Lower lobe of right lung (tissue), 2 donors: Measurements from ENCODE around the gene GNG7. TPM values are rescaled to one million over a fixed set of nuclear protein-coding genes. Genes with fewer than 3 reads are reported as not detected.
A peak's percentile ranks its signal among the peaks of the same experiment; 100 is the strongest.
"Not testable (repeated sequence)": the region's sequence is repeated elsewhere in the genome, so short reads cannot be mapped to it uniquely, and the experiment has no call there.

Experiments
- ATAC-seq, 2 donors: fragments of 200-7000 bp; cut with Tn5 transposase; one replicate each; pipeline ENCODE4 v1.9.1; 2020 to 2022; ENCODE audit warnings: mild to moderate bottlenecking in 2 of 2, moderate library complexity in 2 of 2
- DNase-seq: peaks from one replicate; pipeline ENCODE4 v3.0.0-alpha.2; 2020
- H3K27ac ChIP-seq: fragments of 200-600 bp; one replicate; pipeline ENCODE4 v1.8.0; 2022
- H3K27me3 ChIP-seq: fragments of 200-600 bp; one replicate; pipeline ENCODE4 v1.8.0; 2022; ENCODE audit warnings: low read depth
- H3K36me3 ChIP-seq: fragments of 200-600 bp; one replicate; pipeline ENCODE4 v1.8.0; 2022; ENCODE audit warnings: mild to moderate bottlenecking
- H3K4me1 ChIP-seq: fragments of 200-600 bp; one replicate; pipeline ENCODE4 v1.8.0; 2022
- H3K4me3 ChIP-seq: fragments of 200-600 bp; one replicate; pipeline ENCODE4 v1.8.0; 2022; ENCODE audit warnings: mild to moderate bottlenecking
- H3K9me3 ChIP-seq: fragments of 200-600 bp; one replicate; pipeline ENCODE4 v1.8.0; 2022
- CTCF ChIP-seq: fragments of 200-600 bp; IDR thresholded peaks from one replicate; pipeline ENCODE4 v1.8.0; 2022; ENCODE audit warnings: antibody characterized with exemption, mild to moderate bottlenecking
- intact Hi-C: fragments of 100-400 bp; cut with DNase I; formaldehyde crosslinking; loops from one replicate; pipeline ENCODE4 v1.11.0; 2022
- microRNA-seq: library from miRNA; unstranded; fragments of <30 nt; microRNA quantifications from one replicate; pipeline ENCODE4 v1.2.0, GENCODE V29; 2020; ENCODE audit warnings: borderline number of aligned reads
- total RNA-seq: library from RNA; stranded (reverse); fragmentation: NEBNext Ultra II Directional; extraction: Animal tissue kit (Norgen Biotek cat#: 25700); gene quantifications from one replicate; pipeline ENCODE4 v1.2.1, GENCODE V29; 2021
- donor health status: DM: no; HTN: yes; CAD: no; lungs with severe emphysema.

The GNG7 gene
- total RNA-seq, 1 donor from 2014 or later, result 6.2 TPM

- intact Hi-C loops, result no loop called here
- DNase-seq, result no peak
- no peak for TF ChIP-seq CTCF
- no peaks in the 10 kb centered on the region for H3K9me3 ChIP-seq
- no peak overlapping the region for H3K27ac ChIP-seq
- no peaks in the 10 kb centered on the region for H3K27me3 ChIP-seq
- no peak overlapping the region for H3K4me3 ChIP-seq
- no peak for ATAC-seq
- H3K36me3 ChIP-seq, result no peaks in the 10 kb centered on the region
- no peaks in the 10 kb centered on the region for H3K4me1 ChIP-seq
These were observed 233.9 kb downstream of the GNG7 start for GRCh38 chr19:2468596-2468995.

GRCh38 chr19:2464389-2464788 lies 238.1 kb downstream of the GNG7 start:
- Histone ChIP-seq H3K9me3 (no peaks in the 10 kb centered on the region), H3K4me1 (peaks cover 17% of the 10 kb centered on the region), H3K4me3 (no peak overlapping the region), H3K36me3 (no peaks in the 10 kb centered on the region), H3K27ac (no peak overlapping the region), H3K27me3 (no peaks in the 10 kb centered on the region)
- DNase-seq, result no peak
- no peak for TF ChIP-seq CTCF
- intact Hi-C loops, result no loop called here
- no peak for ATAC-seq

GRCh38 chr19:2463694-2464093 lies 238.8 kb downstream of the GNG7 start:
- intact Hi-C loops, H3K4me3 ChIP-seq, DNase-seq, ATAC-seq, H3K9me3 ChIP-seq, H3K36me3 ChIP-seq, H3K27me3 ChIP-seq: not testable (repeated sequence)
- Histone ChIP-seq H3K4me1 (peaks cover 17% of the 10 kb centered on the region), H3K27ac (peak overlapping the region; percentile 28)

- H3K27ac ChIP-seq, result peak overlapping the region; percentile 28
- peak overlapping the region; percentile 67 for H3K4me3 ChIP-seq
- DNase-seq, result peak; percentile 88
- intact Hi-C loops, result no loop called here
- no peaks in the 10 kb centered on the region for H3K27me3 ChIP-seq
- no peaks in the 10 kb centered on the region for H3K9me3 ChIP-seq
- no peak for TF ChIP-seq CTCF
- no peaks in the 10 kb centered on the region for H3K36me3 ChIP-seq
- H3K4me1 ChIP-seq, result peaks cover 17% of the 10 kb centered on the region
- peak; percentile 84 to 89 for ATAC-seq
These were observed 239.7 kb downstream of the GNG7 start for GRCh38 chr19:2462635-2463421.

GRCh38 chr19:2461751-2462634 lies 240.5 kb downstream of the GNG7 start:
- Histone ChIP-seq H3K27ac (no peak overlapping the region), H3K4me3 (peak overlapping the region; percentile 67), H3K4me1 (peaks cover 22% of the 10 kb centered on the region), H3K36me3 (no peaks in the 10 kb centered on the region), H3K27me3 (no peaks in the 10 kb centered on the region), H3K9me3 (no peaks in the 10 kb centered on the region)
- TF ChIP-seq CTCF, result no peak
- intact Hi-C loops, result no loop called here
- ATAC-seq (peak; percentile 69 to 71), DNase-seq (peak; percentile 58)

Small RNA genes lying within 50 kb of the gene (microRNA-seq; reads per million reads assigned to microRNA genes)
- not detected for gene MIR7850

Other genes starting within 250 kb of the GNG7 start
- 20.9 TPM for gene LMNB2, start 245.7 kb downstream of the GNG7 start, total RNA-seq
- gene GADD45B, start 226.6 kb downstream of the GNG7 start, total RNA-seq, result 89.9 TPM
- 0.71 TPM for gene DIRAS1, start 18.7 kb upstream of the GNG7 start, total RNA-seq
- 24.4 TPM for gene SLC39A3, start 37.3 kb upstream of the GNG7 start, total RNA-seq
- 41.6 TPM for gene SGTA, start 80.6 kb upstream of the GNG7 start, total RNA-seq
- 34.9 TPM for gene THOP1, start 82.8 kb upstream of the GNG7 start, total RNA-seq
- 4.2 TPM for gene ZNF554, start 117.2 kb upstream of the GNG7 start, total RNA-seq
- 7.7 TPM for gene ZNF555, start 138.8 kb upstream of the GNG7 start, total RNA-seq
- gene ZNF556, start 164.6 kb upstream of the GNG7 start, total RNA-seq, result not detected
- 5.1 TPM for gene ZNF57, start 198.2 kb upstream of the GNG7 start, total RNA-seq
- gene ZNF77, start 242.3 kb upstream of the GNG7 start, total RNA-seq, result 5.3 TPM